ENCODE measurements around the gene LRRC42. TPM values are rescaled to one million over a fixed set of nuclear protein-coding genes. Genes with fewer than 3 reads are reported as not detected.

Gene LRRC42
- total RNA-seq, 1 experiment from 2014 or later = 78.7 TPM

DNA sequence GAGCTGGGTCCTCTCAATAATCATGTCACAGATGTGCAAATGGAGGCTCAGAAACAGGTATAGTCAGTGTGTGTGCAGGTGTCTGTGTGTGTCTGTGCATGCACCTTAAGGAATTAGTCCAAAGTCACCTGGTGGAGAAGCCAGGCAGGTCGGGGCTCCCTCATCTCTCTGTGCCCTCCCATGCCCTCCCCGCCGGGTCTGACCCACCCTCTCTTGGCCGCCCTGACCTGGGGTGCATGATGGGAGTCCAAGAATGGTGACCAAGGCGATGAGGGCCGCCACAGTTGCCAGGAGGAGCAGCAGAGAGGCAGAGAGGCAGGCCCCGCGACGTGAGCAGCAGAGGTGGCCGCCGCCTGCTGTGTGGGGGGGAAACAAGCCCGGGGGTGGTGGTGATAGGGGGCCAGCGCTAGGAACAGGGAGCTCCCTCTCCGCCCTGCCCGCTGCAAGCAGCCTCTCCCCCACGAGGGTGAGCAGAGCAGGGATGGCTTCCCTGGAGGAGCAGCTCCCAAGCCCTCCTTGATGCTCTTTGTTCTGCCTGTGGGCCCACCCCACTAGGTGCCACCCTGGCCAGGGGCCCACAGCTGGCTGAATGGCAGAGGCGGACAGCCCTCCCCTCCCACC lies 68.0 kb downstream of the LRRC42 start:
- ChIA-PET POLR2A (ENCODE audit: unreplicated experiment) (interaction anchor here (0.5 kb wide), 1 partner anchor 40 kb away, joined by 3 read pairs; no protein-coding TSS in a partner anchor), CTCF (interaction anchor here (0.5 kb wide), 1 partner anchor 35 kb away, joined by 3 read pairs; no protein-coding TSS in a partner anchor)
- peaks cover 38% of the 10 kb centered on the region for H3K4me1 ChIP-seq (replicated peaks; ENCODE audit: insufficient read depth)
- no peaks in the 10 kb centered on the region for H3K36me3 ChIP-seq (ENCODE audit: low read depth)
- no peak overlapping the region for H3K4me2 ChIP-seq
- H3K79me2 ChIP-seq (ENCODE audit: low read depth) = no peaks in the 10 kb centered on the region
- TF ChIP-seq, protein P1, sequence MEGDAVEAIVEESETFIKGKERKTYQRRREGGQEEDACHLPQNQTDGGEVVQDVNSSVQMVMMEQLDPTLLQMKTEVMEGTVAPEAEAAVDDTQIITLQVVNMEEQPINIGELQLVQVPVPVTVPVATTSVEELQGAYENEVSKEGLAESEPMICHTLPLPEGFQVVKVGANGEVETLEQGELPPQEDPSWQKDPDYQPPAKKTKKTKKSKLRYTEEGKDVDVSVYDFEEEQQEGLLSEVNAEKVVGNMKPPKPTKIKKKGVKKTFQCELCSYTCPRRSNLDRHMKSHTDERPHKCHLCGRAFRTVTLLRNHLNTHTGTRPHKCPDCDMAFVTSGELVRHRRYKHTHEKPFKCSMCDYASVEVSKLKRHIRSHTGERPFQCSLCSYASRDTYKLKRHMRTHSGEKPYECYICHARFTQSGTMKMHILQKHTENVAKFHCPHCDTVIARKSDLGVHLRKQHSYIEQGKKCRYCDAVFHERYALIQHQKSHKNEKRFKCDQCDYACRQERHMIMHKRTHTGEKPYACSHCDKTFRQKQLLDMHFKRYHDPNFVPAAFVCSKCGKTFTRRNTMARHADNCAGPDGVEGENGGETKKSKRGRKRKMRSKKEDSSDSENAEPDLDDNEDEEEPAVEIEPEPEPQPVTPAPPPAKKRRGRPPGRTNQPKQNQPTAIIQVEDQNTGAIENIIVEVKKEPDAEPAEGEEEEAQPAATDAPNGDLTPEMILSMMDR (conservative IDR thresholded peaks at IDR 0.05) = no peak
- no peak for TF ChIP-seq EZH2 (IDR thresholded peaks at IDR 0.05; ENCODE audit: low read depth)
- BruUV-seq (replicated peaks) = no TSS peak
- H3K27ac ChIP-seq = no peak overlapping the region
- no peaks in the 10 kb centered on the region for H4K20me1 ChIP-seq (ENCODE audit: insufficient read depth)
- H3K4me3 ChIP-seq = no peak overlapping the region
- H2AFZ ChIP-seq = no peak overlapping the region
- H3K27me3 ChIP-seq (ENCODE audit: insufficient read depth, low read depth) = no peaks in the 10 kb centered on the region; the same call in 1 of the 2 replicates
- H3K9me2 ChIP-seq (ENCODE audit: insufficient read depth) = no peaks in the 10 kb centered on the region
- no peak for DNase-seq
- no peaks in the 10 kb centered on the region for H3K9me3 ChIP-seq (ENCODE audit: insufficient read depth, low read depth)
- intact Hi-C loops (cut with micrococcal nuclease; ENCODE audit: unreplicated experiment) = no loop called here
- H3F3A ChIP-seq (ENCODE audit: insufficient read depth, low read depth) = peaks cover 23% of the 10 kb centered on the region

DNA sequence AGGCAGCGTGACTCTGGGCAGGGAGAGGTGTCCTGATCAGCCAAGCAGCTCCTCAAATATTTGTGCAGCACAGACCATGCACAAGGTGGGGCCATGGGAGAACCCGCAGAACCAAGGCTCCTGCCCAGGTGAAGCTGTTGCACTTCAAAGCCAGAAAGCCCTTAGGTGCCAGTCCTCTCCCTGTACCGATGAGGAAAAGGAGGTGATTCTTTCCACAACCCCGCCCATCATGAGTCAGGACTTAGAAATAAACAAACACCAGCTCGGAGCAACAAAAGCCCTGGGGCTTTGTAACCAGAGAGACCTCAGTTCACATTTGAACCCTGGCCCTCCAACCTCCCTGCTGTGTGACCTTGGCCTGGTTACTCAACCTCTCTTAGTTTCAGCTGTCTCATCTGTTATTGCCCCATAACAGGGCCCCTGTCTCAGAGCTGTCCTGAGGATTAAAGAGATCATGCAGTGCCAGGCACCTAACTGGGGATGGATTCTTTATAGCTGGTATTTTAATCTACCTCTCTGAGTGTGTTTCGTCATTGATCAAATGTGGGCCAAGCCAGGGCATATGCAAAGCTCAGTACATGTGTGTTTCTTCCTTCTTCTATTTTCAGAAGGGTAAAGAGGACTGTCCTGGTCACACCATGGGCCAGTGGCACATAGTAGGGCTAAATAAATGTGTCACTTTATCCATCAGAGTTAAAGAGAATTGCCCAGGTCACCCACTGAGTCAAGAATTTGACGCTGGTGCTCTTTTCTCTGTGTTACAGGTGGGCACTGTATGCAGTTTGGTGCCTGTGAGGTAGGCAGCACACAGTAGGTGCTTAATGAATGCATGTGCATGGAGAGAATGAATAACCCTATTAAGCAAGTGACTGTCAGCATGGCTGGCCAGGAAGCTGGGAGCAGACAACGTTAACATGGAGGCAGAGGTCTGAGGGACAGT lies 70.5 kb downstream of the LRRC42 start:
- no peak overlapping the region for H3K4me3 ChIP-seq
- no peaks in the 10 kb centered on the region for H4K20me1 ChIP-seq (ENCODE audit: insufficient read depth)
- H3K36me3 ChIP-seq (ENCODE audit: low read depth) = no peaks in the 10 kb centered on the region
- peak; percentile 91 to 98 for DNase-seq
- CTCF ChIA-PET = interaction anchor here (0.5 to 0.6 kb wide), 2 partner anchors 69 to 374 kb away, joined by 3 to 4 read pairs; no protein-coding TSS in a partner anchor
- peaks cover 23% of the 10 kb centered on the region for H3F3A ChIP-seq (ENCODE audit: insufficient read depth, low read depth)
- POLR2A ChIA-PET (ENCODE audit: unreplicated experiment) = interaction anchor here (0.5 to 0.8 kb wide), 5 partner anchors 71 to 940 kb away, joined by 3 to 7 read pairs (median 4); partner anchors contain the start of gene IFT25
- intact Hi-C loops (cut with micrococcal nuclease; ENCODE audit: unreplicated experiment) = loop anchor here (2.0 to 5.0 kb wide), 2 partner anchors 36 to 59 kb away; partner anchors contain the start of genes TCEANC2 and TMEM59
- no peak overlapping the region for H2AFZ ChIP-seq
- peaks cover 38% of the 10 kb centered on the region for H3K4me1 ChIP-seq (replicated peaks; ENCODE audit: insufficient read depth)
- H3K27ac ChIP-seq = peak overlapping the region; percentile 75
- TF ChIP-seq, protein P1 (conservative IDR thresholded peaks at IDR 0.05) = no peak
- TF ChIP-seq EZH2 (IDR thresholded peaks at IDR 0.05; ENCODE audit: low read depth) = no peak
- H3K9me2 ChIP-seq (ENCODE audit: insufficient read depth) = no peaks in the 10 kb centered on the region
- no peaks in the 10 kb centered on the region; the same call in 1 of the 2 replicates for H3K27me3 ChIP-seq (ENCODE audit: insufficient read depth, low read depth)
- no peaks in the 10 kb centered on the region for H3K9me3 ChIP-seq (ENCODE audit: insufficient read depth, low read depth)
- H3K79me2 ChIP-seq (ENCODE audit: low read depth) = no peaks in the 10 kb centered on the region
- no TSS peak for BruUV-seq (replicated peaks)
- H3K4me2 ChIP-seq = peak overlapping the region; percentile 61

Other genes starting within 250 kb of the LRRC42 start
- gene GLIS1, start 207.2 kb upstream of the LRRC42 start, total RNA-seq (2021) = not detected in 2 replicates
- 29.7 and 47.6 TPM in 2 replicates for gene NDC1, start 108.1 kb upstream of the LRRC42 start, total RNA-seq (2021)
- gene YIPF1, start 56.6 kb upstream of the LRRC42 start, total RNA-seq (2021) = 23.3 and 26.1 TPM in 2 replicates
- gene DIO1, start 52.2 kb upstream of the LRRC42 start, total RNA-seq (2021) = not detected in 2 replicates
- 98.8 and 128 TPM in 2 replicates for gene IFT25, start 651 bp upstream of the LRRC42 start, total RNA-seq (2021)
- 1.6 TPM in 2 replicates for gene LDLRAD1, start 71.8 kb downstream of the LRRC42 start, total RNA-seq (2021)
- gene TMEM59, start 106.9 kb downstream of the LRRC42 start, total RNA-seq (2021) = 239 and 287 TPM in 2 replicates
- 8.8 and 11.5 TPM in 2 replicates for gene TCEANC2, start 107.3 kb downstream of the LRRC42 start, total RNA-seq (2021)
- not detected in 2 replicates for gene CDCP2, start 206.7 kb downstream of the LRRC42 start, total RNA-seq (2021)

Measured in PC-9 (cell line).